ENCODE measurements around the gene ZNF814.
"Not testable (repeated sequence)": the region's sequence is repeated elsewhere in the genome, so short reads cannot be mapped to it uniquely, and the experiment has no call there.

GRCh38 chr19:57847164-57847563 lies 41.7 kb downstream of the ZNF814 start:
- TF ChIP-seq POLR2A, CTCF, EP300, POLR2AphosphoS5 (IDR thresholded peaks at IDR 0.05): not testable (repeated sequence)
